ENCODE results near the gene HSH2D.

DNA sequence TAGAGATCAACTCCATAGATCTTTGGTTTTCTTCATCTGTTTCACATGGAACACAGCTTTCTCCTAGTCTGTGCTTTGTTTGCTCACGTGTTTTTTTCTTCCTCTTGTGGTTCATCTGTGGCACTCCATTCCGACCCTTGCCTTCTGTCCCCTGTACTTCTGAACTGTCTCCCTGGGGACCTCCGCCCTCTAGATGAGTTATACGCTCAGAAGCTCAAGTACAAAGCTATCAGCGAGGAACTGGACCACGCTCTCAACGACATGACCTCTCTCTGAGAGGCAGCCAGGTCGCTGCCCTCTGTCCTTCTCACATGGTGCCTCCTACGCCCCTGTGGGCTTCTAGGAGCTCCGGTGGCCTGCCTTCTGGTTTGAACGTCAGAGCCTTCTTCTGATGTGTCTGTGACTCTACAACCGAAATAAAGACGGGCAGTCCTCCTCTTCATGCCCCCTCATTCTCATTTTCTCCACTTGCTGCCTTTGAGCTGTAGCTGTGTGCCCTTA lies 48.4 kb upstream of the HSH2D start:
- TF ChIP-seq, protein P1, sequence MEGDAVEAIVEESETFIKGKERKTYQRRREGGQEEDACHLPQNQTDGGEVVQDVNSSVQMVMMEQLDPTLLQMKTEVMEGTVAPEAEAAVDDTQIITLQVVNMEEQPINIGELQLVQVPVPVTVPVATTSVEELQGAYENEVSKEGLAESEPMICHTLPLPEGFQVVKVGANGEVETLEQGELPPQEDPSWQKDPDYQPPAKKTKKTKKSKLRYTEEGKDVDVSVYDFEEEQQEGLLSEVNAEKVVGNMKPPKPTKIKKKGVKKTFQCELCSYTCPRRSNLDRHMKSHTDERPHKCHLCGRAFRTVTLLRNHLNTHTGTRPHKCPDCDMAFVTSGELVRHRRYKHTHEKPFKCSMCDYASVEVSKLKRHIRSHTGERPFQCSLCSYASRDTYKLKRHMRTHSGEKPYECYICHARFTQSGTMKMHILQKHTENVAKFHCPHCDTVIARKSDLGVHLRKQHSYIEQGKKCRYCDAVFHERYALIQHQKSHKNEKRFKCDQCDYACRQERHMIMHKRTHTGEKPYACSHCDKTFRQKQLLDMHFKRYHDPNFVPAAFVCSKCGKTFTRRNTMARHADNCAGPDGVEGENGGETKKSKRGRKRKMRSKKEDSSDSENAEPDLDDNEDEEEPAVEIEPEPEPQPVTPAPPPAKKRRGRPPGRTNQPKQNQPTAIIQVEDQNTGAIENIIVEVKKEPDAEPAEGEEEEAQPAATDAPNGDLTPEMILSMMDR (IDR thresholded peaks at IDR 0.05), result no peak
- TF ChIP-seq POLR2A (IDR thresholded peaks at IDR 0.05), result no peak

Measured in right lobe of liver (tissue), 4 donors.